Measurements from ENCODE around the gene ENTREP3.
"Not testable (repeated sequence)": the region's sequence is repeated elsewhere in the genome, so short reads cannot be mapped to it uniquely, and the experiment has no call there.

The ENTREP3 gene

DNA sequence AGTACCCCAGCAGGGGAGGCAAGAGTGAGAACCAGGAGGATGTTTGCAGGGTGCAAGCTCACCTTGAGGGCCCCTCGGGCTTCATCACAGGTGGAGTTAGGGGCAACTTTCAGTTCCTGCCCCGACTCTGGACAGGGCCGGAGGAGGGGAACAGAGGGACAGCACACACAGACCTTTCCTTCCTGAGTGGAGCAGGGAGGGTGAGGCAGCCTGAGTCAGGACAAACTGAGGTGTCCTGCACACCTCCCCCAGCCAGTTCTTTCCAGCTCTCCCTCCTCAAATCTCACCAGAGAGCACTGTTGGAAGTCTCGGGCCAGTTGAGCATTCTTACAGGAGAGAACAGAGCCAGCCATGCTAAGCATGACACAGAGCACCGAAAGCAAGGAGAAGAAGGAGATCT is 1.5 kb downstream of the ENTREP3 start:
- DNase-seq (ENCODE audit: insufficient read length, low spot score) (no peak), FAIRE-seq (no peak)

DNA sequence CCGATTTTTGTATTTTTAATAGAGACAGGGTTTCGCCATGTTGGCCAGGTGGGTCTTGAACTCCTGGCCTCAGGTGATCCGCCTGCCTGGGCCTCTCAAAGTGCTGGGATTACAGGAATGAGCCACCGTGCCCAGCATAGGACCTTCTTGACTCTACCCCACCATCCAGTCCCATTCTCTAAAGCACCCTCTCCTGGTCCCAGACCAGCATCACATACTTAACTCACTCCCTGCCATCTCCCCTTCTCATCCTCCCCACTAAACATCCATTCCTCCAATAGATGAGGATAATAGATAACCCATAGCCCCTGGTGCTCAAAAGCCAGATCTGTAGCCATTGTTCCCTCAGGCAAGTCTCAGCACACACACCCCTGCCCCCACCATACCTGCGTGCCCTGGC is 2.1 kb downstream of the ENTREP3 start:
- DNase-seq (ENCODE audit: insufficient read length, low spot score) (no peak), FAIRE-seq (no peak)

DNA sequence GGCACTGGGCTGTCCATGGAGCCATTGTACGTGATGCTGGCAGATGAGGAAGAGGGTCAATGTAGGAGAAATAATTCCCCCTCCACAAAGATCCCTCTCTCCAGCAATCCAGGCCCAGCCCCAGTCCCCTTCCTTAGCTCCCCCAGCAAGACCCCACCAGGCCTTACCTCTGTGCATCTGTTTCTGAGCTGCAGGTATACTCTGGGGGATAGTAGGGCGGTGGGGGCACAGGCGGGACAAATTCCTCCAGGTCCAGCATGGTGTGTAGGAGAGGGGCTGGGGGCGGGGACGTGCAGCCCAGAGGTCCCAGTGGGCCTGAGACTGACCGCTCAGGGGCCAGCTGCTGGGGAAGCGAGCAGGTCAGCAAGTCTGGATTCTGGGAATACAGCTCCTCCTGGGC is 3.7 kb downstream of the ENTREP3 start:
- DNase-seq (ENCODE audit: insufficient read length, low spot score) = no peak
- FAIRE-seq = no peak

DNA sequence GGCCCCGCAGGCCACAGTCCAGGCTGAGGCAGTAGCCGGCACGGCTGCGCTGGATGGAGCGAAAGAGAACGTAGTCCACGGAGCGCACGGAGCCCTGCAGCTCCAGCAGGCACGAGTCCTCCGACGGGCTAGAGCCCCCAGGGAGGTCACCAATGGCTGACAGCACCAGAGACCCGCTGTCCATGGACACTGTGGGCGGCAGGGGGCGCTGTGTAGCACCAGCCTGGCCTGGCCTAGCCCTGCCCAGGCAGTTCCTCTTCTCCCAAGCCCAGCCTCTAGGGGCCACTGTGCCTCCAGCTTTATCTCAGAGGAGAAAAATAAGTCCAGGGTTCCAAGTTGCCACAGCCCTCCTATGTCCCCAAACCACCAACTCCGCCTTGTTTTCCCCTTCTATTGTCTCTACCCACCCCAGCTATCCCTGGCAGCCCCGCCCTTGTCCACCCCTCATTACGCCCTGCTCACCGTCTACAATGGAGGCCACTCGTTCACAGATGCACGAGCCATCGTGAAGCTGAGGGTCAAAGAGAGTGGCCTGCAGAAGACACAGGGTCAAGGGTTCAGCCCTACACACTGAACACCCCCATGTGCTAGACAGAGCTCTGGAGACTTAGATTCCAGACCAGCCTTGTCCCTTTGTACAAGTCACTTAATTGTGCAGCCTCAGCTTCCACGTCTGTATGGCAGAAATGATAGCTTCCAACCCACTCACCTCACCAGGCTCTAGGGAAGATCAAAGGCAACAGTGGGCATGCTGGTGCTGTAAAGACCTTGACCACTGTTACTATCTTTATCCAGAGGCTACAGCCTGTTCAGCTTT is 4.4 kb downstream of the ENTREP3 start:
- DNase-seq (ENCODE audit: insufficient read length, low spot score) = peak; percentile 98
- peak; percentile 87 for FAIRE-seq

DNA sequence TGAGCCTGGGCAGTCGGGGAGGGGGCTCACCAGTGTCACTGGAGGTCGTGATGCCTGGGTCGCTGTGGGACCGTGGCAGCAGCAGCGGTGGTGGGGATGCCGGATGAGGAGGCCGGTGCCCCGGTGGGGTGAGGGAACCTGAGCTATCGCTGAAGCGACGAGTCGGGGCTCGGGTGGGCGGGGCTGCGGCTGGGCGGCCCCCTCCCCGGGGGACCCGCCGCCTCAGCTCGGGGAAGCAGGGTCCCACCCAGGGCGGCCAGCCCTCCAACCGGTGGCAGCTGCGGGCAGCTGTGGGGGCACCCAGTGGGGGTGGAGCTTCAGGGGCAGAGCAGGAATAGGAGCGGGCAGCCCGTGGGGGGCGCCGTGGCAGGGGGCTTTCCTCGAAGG is 5.0 kb downstream of the ENTREP3 start:
- no peak for FAIRE-seq
- no peak for DNase-seq (ENCODE audit: insufficient read length, low spot score)

DNA sequence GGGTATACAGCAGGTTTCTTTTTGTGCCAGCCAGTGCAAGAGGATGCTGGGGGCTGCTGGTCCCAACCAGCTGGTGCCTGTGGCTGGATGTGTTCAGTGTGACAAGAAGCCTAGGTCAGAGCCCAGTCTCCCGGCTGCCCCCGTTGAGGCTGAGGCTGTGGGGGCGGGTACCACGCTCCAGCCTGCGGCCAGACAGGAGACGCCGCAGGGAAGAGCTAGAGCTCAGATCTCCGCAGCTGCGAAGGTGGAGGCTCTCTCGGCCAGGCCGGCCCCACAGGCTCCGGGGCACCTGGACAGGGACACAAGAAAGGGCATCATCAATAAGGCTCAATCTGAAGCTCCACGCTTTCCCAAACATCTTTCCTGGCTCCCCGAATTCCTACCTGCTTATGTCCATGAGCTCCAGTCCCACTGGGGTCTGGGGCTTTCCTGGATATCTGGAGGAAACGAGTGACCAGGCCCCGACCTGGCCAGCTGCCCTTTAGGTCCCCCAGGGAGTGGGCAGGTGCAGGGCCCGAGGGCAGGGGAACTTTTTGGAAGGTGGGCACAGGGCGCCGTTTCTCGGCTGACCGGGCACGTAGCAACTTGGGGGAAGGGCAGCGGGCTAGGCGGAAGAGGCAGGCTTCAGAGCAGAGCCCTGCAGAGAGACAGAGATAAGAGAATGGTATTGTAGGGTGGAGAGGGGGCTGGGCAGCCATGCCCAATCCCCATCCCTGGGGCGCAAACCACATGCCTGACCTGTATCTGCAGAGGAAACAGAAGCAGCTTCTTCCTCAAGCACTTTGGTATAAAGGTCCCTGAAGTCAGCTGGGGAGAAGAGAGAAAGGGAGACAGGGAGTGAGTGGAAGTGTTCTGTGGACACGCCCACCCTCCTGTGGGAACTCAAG is 7.4 kb downstream of the ENTREP3 start:
- DNase-seq (ENCODE audit: insufficient read length, low spot score) = no peak
- no peak for FAIRE-seq

DNA sequence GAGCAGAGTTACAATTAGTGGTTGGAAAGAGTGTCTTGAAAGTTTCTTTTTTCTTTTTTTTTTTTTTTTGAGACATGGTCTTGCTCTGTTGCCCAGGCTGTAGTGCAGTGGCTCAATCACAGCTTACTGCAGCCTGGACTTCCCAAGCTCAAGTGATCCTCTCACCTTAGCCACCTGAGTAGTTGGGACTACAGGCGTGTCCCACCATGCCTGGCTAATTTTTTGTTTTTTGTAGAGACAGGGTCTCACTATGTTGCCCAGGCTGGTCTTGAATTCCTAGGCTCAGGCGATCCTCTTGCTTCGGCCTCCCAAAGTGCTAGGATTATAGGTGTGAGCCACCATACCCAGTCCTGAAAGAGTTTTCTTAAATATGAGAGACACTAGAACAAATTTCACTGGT is 8.5 kb downstream of the ENTREP3 start:
- DNase-seq (ENCODE audit: insufficient read length, low spot score); FAIRE-seq: not testable (repeated sequence)

DNA sequence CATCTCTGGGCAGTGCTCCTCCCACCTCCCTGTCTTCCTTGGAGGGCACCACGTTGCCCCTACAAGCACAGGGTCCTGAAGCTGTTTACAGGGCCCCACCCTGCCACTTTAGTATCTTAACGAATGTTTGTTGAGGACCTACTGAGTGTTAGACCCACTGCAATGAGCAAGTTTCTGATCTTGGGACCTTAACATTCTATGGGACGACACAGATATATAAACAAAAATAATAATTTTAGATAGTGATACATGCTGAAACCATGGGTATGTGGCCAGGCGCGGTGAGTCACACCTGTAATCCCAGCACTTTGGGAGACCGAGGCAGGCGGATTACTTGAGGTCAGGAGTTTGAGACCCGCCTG is 10.1 kb downstream of the ENTREP3 start:
- no peak for DNase-seq (ENCODE audit: insufficient read length, low spot score)
- FAIRE-seq = no peak

DNA sequence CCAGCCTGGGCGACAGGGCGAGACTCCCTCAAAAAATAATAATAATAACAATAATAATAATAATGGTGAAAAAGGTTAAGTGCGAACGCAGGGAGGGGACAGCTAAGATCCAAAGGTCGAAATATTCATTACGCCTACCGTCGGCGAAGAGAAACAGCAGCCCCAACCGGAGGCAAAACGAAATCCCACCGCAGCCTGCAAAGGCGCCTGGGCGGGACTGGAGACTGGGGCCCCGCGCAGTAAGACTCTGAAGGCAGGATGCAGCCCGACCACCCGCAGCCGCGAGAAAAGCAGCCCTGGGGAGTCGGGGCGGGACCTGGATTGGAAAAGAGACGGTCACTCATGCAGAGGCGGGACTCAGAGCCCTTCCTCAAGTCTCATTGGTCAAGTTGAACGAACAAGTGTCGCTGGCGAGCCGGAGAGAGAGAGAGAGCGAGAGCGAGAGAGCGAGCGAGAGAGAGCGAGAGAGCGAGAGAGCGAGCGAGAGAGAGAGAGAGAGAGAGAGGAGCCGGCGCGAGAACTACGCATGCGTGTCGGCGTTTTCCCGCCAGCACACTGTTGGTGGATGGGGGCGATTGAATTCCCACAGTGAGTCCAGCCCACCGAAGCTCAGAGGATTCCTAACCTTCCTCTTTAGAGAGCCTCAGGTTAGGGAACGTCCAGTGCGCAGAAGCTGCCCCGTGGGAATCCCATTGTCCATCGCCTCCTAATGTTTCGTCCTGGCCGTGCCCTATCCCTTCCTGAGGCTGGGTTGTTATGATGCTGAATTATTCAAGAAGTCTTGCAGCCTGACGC is 10.7 kb downstream of the ENTREP3 start:
- FAIRE-seq = peak; percentile 83
- DNase-seq (ENCODE audit: insufficient read length, low spot score) = peak; percentile 88

DNA sequence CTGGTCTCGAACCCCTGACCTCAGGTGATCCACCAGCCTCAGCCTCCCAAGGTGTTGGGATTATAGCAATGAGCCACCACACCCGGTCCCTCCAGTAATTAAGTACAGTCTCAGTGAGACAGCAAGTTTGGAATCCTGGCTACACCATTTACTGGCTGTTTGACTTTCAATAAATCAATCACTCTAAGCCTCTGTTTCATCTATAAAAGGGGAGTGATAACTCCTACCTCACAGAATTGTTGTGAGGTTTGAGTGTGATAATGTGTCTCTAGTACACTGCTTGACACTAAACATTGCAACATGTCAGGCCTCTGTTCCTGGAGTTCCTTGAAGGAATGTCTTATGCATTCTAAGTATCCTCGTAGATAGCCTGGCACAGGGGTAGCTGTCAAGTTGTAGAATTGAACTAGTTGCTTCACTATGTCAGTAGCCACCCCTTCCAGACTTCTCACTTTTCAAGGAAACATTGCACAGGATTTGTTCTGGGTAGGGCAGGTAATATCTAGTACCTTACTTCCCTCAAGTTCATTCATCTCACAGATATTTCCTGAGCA is 12.4 kb downstream of the ENTREP3 start:
- no peak for DNase-seq (ENCODE audit: insufficient read length, low spot score)

DNA sequence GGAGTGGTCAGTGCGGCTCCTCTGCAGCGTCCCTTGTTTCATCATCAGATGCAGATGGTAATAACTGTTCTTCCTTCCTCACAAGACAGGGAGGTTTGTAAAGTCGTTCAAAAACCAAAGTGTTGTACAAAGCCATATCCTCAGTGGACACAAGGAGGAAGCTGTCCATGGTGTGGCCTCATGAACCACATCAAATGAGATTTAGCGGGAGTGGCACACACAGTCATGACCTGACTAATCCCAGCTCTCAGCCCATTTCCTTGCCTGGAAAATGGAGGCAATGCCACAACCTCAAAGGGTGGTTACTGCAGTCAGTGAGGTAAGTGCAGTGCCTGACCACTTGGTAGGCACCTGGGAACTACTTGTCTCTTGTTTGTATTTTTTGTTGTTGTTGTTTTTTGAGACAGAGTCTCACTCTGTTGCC is 13.4 kb downstream of the ENTREP3 start:
- DNase-seq (ENCODE audit: insufficient read length, low spot score) = no peak

More for the DNA sequence above, 12.4 kb downstream of the ENTREP3 start:
- FAIRE-seq = no peak

DNA sequence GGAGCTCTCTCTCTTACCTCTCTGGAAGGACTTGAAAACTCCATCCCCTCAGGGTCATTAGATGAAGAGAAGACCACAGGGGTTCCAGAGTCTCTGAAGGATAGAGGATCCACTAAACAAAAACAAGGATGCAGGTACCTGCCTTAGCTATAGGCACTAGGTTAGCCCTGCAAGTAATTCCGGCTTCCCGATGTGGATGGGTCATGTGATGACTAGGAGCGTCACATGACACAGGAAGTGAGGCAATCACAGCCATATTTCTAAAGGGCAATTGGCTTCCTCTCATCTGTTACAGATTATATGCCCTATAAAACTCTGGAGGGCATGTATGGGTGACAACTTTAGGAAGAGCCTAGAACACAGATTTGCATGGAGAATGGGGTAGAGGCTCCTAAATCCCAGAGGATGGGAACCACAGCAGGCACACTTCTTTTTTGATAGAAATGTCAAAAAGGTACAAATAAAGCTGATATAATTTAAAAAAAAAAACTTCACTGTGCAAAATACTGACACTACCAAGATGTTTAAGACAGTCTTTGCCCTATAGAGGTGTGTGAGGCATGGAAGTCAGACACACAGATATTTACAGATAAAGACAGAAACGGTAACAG is 14.1 kb downstream of the ENTREP3 start:
- no peak for DNase-seq (ENCODE audit: insufficient read length, low spot score)
- peak; percentile 83 for FAIRE-seq

More for the DNA sequence above, 13.4 kb downstream of the ENTREP3 start:
- FAIRE-seq = no peak

DNA sequence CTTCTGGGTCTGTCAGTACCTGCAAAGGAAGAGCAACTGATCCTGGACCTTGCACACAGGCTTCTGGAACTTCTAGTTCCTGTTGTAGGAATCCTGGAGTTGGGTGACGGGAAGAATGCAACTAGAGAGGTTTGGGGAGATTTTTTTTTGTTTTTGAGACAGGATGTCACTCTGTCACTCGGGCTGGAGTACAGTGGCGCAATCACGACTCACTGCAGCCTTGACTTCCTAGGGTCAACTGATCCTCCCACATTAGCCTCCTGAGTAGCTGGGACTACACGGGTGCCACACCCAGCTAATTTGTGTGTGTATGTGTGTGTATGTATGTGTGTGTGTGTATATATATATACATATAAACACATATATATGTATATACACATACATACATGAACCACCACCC is 18.8 kb downstream of the ENTREP3 start:
- no peak for FAIRE-seq

DNA sequence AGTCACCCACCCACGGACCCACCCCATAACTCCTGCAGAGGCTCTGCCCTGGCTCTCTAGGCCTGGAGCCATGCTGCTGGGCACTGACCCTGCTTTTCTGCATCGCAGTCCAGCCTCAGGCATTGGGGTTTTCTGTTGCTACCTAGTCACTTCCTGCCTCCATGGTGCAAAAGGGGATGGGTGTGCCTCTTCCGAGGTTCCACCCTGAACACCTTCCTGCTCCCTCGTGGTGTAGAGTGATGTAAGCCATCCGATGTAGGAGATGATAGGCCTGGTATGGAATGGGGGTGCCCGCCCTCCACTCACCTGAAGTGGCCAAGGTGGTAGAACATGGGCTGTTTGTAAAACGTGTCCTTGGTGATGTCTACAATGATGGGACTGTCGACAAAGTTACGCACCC is 19.9 kb downstream of the ENTREP3 start:
- not testable (repeated sequence) for FAIRE-seq; DNase-seq (ENCODE audit: insufficient read length, low spot score)

More for the DNA sequence above, 18.8 kb downstream of the ENTREP3 start:
- DNase-seq (ENCODE audit: insufficient read length, low spot score) = no peak

DNA sequence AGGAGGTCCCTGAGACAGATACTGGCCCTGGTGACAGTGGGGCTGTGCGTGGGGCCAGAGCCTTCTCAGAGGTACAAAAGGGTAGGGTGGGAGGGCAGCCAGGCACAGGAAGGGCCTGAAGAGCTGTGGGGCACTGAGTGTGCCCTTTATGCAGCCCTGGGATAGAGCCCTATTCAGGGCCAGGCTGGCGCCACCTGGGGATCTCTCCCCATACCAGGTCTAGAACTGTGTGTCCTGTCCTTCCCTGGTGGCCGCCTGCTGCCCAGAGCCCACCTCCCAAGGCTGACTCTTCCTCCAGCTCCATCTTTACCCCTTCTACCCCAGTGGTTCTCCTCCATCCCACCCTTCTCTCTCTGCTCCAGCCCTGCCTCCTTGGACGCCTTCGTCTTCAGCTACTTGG is 21.8 kb downstream of the ENTREP3 start:
- not testable (repeated sequence) for DNase-seq (ENCODE audit: insufficient read length, low spot score); FAIRE-seq

DNA sequence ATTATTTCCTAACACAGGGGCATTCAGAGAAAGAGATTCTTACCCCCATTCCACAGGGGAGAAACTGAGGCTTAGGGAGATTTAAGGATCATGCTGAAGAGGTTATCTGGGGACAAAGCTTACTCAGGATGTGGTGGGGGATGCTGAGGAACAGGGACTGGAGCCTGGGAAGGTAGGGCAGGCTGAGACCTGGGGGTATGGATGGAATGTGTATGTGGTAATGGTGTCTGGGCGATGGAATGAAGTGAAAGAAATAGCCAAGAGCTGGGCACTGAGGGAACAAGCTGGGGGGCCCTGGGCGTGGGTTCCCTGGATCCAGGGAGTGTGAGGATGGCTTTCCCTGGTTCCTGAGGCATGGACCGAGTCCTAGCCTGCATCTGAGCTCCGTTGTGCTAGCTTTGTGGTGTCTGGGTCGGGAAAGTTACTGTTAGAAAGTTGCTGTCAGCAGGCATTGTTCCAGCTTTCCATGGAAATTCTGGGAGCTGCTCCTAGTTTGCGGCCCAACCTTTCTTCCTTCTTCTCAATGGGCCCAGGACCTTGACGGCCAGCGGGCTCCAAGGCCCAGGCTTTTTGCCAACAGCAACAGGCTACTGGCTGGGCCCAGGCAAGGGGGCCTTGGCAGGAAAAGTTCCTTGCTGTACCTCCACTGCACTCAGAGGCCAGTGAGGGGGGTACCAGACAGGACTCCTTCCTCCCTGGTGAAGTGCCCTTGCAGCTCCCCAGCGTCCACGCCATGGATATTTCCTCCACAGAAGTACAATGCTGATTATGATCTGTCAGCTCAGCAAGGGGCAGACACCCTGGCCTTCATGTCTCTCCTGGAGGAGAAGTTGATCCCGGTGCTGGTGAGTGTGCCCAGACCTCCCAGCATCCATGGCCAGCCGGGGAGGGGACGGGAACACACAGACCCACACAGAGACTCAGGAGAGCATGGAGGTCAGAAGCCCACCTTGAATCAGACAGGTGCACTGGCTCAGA is 23.0 kb downstream of the ENTREP3 start:
- not testable (repeated sequence) for DNase-seq (ENCODE audit: insufficient read length, low spot score); FAIRE-seq

DNA sequence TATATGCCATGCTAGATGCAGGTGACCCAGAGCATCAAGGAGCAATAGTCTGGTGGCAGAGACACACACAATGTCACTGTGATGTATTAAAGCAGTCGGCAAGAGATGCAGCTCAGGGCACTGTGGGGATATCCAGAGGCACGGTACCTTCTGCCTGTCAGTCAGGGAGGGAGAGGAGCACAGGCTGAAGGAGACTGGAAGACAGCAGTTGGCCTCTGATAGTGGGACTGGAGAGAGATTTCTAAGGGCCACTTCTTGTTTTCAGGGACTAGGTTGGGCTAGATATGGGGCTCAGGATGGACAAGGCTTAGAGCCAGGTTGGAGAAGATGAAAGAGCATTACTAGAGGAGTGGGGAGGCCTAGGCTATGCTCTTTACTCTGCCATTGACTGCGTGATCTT is 24.0 kb downstream of the ENTREP3 start:
- DNase-seq (ENCODE audit: insufficient read length, low spot score); FAIRE-seq: not testable (repeated sequence)

DNA sequence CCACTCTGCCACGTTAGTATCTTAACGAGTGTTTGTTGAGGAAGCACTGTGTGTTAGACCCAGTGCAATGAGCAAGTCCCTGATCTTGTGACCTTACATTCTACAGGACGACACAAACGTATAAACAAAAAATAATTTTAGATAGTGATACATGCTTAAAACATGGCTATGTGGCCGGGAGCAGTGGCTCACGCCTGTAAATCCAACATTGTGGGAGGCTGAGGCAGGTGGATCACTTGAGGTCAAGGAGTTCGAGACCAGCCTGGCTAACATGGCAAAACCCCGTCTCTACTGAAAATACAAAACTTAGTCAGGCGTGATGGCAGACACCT is 27.2 kb downstream of the ENTREP3 start:
- no peak for DNase-seq (ENCODE audit: insufficient read length, low spot score)
- no peak for FAIRE-seq

Data from GM19239 (cell line).